NB4 (cell line): ENCODE results near the gene PRR35.

Source experiments
- DNase-seq: peaks from one replicate; pipeline ENCODE4 v3.0.0; 2010; ENCODE audit warnings: low read depth
- H3K4me3 ChIP-seq: one replicate; pipeline ENCODE4 v1.5.1; 2011; ENCODE audit warnings: mild to moderate bottlenecking, low read depth, low read length, moderate library complexity
- MYC ChIP-seq: IDR thresholded peaks from 2 replicates; pipeline ENCODE4 v1.6.1; 2011; ENCODE audit warnings: low read depth, low read length
- POLR2A ChIP-seq: IDR thresholded peaks from 2 replicates; pipeline ENCODE4 v1.6.1; 2011; ENCODE audit warnings: mild to moderate bottlenecking; ENCODE audit not compliant: insufficient read length; ENCODE audit errors: extremely low read depth
- TF ChIP-seq, protein P1 (sequence below): IDR thresholded peaks from 2 replicates; pipeline ENCODE4 v1.6.1; 2011; ENCODE audit warnings: low read depth, low read length
- TF ChIP-seq, protein P2 (sequence below): IDR thresholded peaks from one replicate; pipeline ENCODE4 v1.5.1; 2012; ENCODE audit warnings: low read depth, low read length

The PRR35 gene

DNA sequence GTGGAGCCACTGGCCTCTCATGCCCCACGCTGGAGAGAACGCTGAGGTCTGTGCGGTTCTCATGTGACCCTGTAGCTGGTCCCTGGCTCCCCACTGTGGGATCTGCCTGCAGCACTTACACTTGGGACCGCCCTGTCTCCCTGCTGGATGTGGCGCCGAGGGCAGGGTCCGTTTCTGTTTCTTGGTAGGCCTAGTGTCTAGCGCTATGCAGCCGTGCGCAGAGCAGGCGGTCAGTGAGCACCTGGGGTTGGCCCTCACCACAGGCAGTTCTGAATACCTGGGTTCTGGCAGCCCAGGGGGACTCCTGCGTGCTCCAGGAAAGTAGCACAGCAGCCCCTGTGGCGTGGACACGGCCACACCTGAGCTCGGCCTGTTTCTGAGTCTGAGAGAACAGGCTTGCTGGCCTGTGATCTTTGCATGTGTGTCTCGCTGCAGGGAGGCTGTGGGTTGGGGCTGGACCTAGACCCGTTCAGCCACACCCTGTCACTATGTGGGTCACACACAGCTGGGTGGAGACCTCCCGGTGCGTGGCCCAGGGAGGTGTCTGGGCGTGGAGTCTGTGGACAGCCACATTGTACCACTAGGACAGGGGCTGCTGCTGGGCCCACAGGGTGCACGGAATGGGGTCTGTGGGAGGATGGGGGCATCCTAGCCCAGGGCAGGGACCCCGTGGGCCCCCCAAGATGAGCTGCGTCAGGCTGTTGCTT is 29.9 kb upstream of the PRR35 start:
- no peak for DNase-seq
- no peak overlapping the region for H3K4me3 ChIP-seq
- TF ChIP-seq, protein P1, sequence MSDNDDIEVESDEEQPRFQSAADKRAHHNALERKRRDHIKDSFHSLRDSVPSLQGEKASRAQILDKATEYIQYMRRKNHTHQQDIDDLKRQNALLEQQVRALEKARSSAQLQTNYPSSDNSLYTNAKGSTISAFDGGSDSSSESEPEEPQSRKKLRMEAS = no peak
- TF ChIP-seq MYC (no peak), POLR2A (no peak)
- TF ChIP-seq, protein P2, sequence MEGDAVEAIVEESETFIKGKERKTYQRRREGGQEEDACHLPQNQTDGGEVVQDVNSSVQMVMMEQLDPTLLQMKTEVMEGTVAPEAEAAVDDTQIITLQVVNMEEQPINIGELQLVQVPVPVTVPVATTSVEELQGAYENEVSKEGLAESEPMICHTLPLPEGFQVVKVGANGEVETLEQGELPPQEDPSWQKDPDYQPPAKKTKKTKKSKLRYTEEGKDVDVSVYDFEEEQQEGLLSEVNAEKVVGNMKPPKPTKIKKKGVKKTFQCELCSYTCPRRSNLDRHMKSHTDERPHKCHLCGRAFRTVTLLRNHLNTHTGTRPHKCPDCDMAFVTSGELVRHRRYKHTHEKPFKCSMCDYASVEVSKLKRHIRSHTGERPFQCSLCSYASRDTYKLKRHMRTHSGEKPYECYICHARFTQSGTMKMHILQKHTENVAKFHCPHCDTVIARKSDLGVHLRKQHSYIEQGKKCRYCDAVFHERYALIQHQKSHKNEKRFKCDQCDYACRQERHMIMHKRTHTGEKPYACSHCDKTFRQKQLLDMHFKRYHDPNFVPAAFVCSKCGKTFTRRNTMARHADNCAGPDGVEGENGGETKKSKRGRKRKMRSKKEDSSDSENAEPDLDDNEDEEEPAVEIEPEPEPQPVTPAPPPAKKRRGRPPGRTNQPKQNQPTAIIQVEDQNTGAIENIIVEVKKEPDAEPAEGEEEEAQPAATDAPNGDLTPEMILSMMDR = no peak

DNA sequence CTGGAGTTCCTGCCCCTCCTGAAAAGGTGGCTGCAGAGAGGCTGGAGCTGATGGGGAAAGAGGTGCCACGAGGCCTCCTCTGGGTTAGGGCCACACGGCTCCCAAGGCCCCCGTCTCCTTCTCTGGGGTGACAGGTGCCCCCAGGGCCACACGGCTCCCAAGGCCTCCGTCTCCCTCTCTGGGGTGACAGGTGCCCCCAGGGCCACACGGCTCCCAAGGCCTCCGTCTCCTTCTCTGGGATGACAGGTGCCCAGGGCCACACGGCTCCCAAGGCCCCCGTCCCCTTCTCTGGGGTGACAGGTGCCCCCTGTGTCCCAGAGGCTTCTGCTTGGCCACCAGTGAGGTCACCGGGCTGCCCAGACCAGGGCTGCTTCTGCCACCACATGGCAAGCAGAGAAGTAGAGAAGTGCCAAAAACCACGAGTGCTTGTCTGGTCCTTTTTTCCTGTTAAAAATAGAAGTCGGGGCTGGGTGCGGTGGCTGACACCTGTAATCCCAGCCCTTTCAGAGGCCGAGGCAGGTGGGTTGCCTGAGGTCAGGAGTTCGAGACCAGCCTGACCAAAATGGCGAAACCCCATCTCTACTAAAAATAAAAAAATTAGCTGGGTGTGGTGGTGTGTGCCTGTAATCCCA is 28.6 kb upstream of the PRR35 start:
- H3K4me3 ChIP-seq = no peak overlapping the region
- no peak for TF ChIP-seq POLR2A
- TF ChIP-seq, protein P1 = no peak
- TF ChIP-seq, protein P2 = no peak
- no peak for TF ChIP-seq MYC
- DNase-seq = no peak

DNA sequence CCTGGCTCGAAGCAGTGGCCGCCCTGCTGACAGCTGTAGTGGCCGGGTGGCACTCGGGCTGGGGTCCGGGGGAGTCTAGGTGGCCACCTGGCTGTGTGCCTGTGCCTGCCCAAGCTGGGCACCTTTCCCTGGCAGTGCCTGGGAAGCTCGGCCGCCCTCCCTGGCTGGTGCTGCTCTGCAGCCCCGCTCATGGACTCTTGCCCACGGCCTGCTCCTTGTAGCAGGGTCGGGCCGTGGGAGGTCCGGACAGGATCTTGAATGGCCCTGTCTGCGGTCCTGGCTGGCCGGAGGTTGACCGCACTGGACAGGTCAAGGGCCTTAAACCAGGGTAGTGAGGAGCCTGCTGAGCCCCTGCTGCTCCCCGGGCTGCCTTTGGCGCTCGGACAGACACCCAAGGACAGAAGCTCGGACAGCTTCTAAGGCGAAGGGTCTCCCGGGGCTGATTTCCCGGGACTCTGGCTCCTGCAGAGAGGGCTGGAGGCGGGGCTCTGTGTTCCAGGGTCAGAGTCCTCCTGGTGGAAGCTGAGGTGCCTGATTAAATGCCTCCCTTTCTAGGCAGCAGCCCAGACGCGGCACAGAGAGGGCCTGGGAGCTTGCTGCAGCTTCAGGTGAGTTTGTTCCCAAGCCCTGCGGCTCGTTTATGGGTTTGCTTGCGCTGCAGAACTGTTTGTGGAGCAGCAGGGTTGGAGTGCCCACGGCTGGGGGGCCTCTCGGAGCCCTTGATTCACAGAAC is 26.6 kb upstream of the PRR35 start:
- no peak overlapping the region for H3K4me3 ChIP-seq
- no peak for DNase-seq
- TF ChIP-seq, protein P2 = no peak
- TF ChIP-seq POLR2A (no peak), MYC (no peak)
- TF ChIP-seq, protein P1 = no peak

DNA sequence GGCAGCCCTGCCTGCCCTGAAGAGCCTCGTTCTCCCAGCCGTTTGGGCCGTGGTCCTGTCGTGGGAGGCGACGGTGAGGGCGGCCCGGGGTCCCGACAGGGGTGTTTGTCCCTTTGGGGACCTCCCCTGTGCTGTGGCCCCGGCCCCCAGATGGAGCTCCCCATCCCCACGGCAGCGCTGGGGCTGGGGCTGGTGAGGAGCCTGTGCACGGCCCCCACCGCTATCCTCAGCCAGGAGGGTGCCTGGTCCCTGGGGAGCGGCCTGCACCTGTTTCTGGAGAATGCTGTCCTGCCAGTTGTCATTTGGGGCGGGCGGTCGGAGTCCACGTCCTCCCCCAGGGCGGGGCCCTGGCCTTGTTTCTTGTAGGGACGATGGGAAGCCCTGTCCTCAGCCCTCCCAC is 26.1 kb upstream of the PRR35 start:
- DNase-seq = no peak

DNA sequence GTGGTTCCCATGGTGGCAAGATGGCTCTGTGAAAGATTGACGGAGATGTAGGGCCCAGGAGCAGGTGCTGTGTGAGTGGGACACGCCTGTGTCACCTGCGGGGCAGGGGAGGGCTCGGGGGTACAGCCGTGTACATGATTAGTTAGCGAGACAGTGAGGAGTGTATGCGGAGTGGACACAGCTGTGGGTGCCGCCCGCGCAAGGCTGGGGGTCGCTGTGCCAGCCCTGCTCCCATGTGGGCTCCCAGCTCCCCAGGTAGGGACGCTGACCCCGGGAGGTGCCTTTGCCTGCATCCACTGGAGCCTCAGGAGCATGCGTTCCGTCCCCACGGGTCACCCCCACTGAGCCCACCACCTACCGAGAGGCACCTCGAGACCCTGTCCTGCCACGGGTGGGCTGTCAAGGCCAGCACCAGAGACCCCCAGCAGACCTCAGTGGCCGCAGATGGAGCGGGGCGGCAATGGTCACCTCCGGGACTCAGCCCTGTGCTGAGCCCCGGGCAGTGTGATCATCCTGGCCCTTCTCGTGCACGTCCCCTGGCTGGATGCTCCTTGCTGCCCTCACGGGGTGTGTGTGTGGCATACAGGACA is 25.2 kb upstream of the PRR35 start:
- TF ChIP-seq, protein P2 = no peak
- TF ChIP-seq, protein P1 = no peak
- TF ChIP-seq POLR2A (no peak), MYC (no peak)
- no peak for DNase-seq
- H3K4me3 ChIP-seq = no peak overlapping the region

More for the DNA sequence above, 26.1 kb upstream of the PRR35 start:
- TF ChIP-seq, protein P1 = no peak
- TF ChIP-seq, protein P2 = no peak
- TF ChIP-seq MYC = no peak
- TF ChIP-seq POLR2A = no peak
- no peak overlapping the region for H3K4me3 ChIP-seq
